Liver (tissue), 9 donors: Measurements from ENCODE around the gene ADARB1. TPM values are rescaled to one million over a fixed set of nuclear protein-coding genes. Genes with fewer than 3 reads are reported as not detected.

ENCODE experiments used
- DNase-seq: peaks from one replicate; pipeline ENCODE4 v3.0.0-alpha.2; 2017; ENCODE audit warnings: low spot score
- H3K27ac ChIP-seq, 2 donors: one replicate each; pipeline ENCODE4 v1.7.0; 2013; ENCODE audit warnings: inconsistent platforms in 2 of 2, low read length in 2 of 2, control low read depth in 1 of 2, low read depth in 1 of 2, mild to moderate bottlenecking in 1 of 2
- H3K27me3 ChIP-seq, 4 donors: one replicate each; pipeline versions ENCODE4 v1.6.1 to v1.7.0; 2013; ENCODE audit warnings: low read length in 3 of 4, inconsistent platforms in 1 of 4, mild to moderate bottlenecking in 1 of 4, moderate library complexity in 1 of 4; ENCODE audit not compliant: control insufficient read depth in 4 of 4, insufficient read depth in 4 of 4
- H3K36me3 ChIP-seq, 4 donors: one replicate each; pipeline versions ENCODE4 v1.6.1 to v1.7.0; 2013; ENCODE audit warnings: low read length in 3 of 4, mild to moderate bottlenecking in 3 of 4, low read depth in 1 of 4, moderate library complexity in 1 of 4; ENCODE audit not compliant: control insufficient read depth in 4 of 4, insufficient read depth in 3 of 4
- H3K4me1 ChIP-seq, 4 donors: one replicate each; pipeline versions ENCODE4 v1.6.1 to v1.7.0; 2013; ENCODE audit warnings: low read length in 3 of 4, mild to moderate bottlenecking in 3 of 4, moderate library complexity in 1 of 4; ENCODE audit not compliant: control insufficient read depth in 4 of 4, insufficient read depth in 4 of 4
- H3K4me3 ChIP-seq, 3 donors: one replicate each; pipeline versions ENCODE4 v1.6.1 to v1.7.0; 2013; ENCODE audit warnings: low read length in 3 of 3, control low read depth in 1 of 3, low read depth in 1 of 3, mild to moderate bottlenecking in 1 of 3
- H3K9ac ChIP-seq, 2 donors: one replicate each; pipeline ENCODE4 v1.7.0; 2013; ENCODE audit warnings: low read length in 2 of 2, mild to moderate bottlenecking in 2 of 2, moderate library complexity in 2 of 2, control low read depth in 1 of 2, low read depth in 1 of 2
- H3K9me3 ChIP-seq, 4 donors: one replicate each; pipeline versions ENCODE4 v1.6.1 to v1.7.0; 2013; ENCODE audit warnings: low read length in 3 of 4; ENCODE audit not compliant: control insufficient read depth in 4 of 4
- ATF3 ChIP-seq: IDR thresholded peaks from 2 replicates; pipeline ENCODE4 v1.6.1; 2016; ENCODE audit warnings: antibody characterized with exemption
- EGR1 ChIP-seq, 2 donors: IDR thresholded peaks; 2 replicates each; pipeline ENCODE4 v1.6.1; 2016 to 2018; ENCODE audit warnings: antibody characterized with exemption in 2 of 2, low read depth in 2 of 2
- FOXA1 ChIP-seq: IDR thresholded peaks from 2 replicates; pipeline ENCODE4 v1.6.1; 2016; ENCODE audit warnings: antibody characterized with exemption
- FOXA2 ChIP-seq: IDR thresholded peaks from 2 replicates; pipeline ENCODE4 v1.6.1; 2016; ENCODE audit warnings: antibody characterized with exemption
- HNF4G ChIP-seq: IDR thresholded peaks from 2 replicates; pipeline ENCODE4 v1.6.1; 2016; ENCODE audit warnings: antibody characterized with exemption
- JUND ChIP-seq, 2 donors: IDR thresholded peaks; 2 replicates each; pipeline ENCODE4 v1.6.1; 2016; ENCODE audit warnings: antibody characterized with exemption in 2 of 2
- MAX ChIP-seq: IDR thresholded peaks from 2 replicates; pipeline ENCODE4 v1.6.1; 2016; ENCODE audit warnings: antibody characterized with exemption
- NR2F2 ChIP-seq: IDR thresholded peaks from 2 replicates; pipeline ENCODE4 v1.6.1; 2016; ENCODE audit warnings: antibody characterized with exemption
- RAD21 ChIP-seq, 2 donors: IDR thresholded peaks; 2 replicates each; pipeline ENCODE4 v1.6.1; 2016; ENCODE audit warnings: antibody characterized with exemption in 2 of 2, mild to moderate bottlenecking in 2 of 2
- REST ChIP-seq: IDR thresholded peaks from 2 replicates; pipeline ENCODE4 v1.6.1; 2016; ENCODE audit warnings: antibody characterized with exemption, mild to moderate bottlenecking
- RXRA ChIP-seq, 2 donors: IDR thresholded peaks; 2 replicates each; pipeline ENCODE4 v1.6.1; 2017 to 2018; ENCODE audit warnings: antibody characterized with exemption in 2 of 2, mild to moderate bottlenecking in 1 of 2
- SP1 ChIP-seq: IDR thresholded peaks from 2 replicates; pipeline ENCODE4 v1.6.1; 2018; ENCODE audit warnings: antibody characterized with exemption, mild to moderate bottlenecking
- TAF1 ChIP-seq: conservative IDR thresholded peaks from 2 replicates; pipeline ENCODE4 v1.6.1; 2016; ENCODE audit warnings: antibody characterized with exemption, mild to moderate bottlenecking
- YY1 ChIP-seq: IDR thresholded peaks from 2 replicates; pipeline ENCODE4 v1.6.1; 2016; ENCODE audit warnings: antibody characterized with exemption, mild to moderate bottlenecking
- ZBTB33 ChIP-seq: IDR thresholded peaks from 2 replicates; pipeline ENCODE4 v1.6.1; 2016; ENCODE audit warnings: antibody characterized with exemption
- WGBS: extraction: QIAGEN DNeasy Blood & Tissue Kit; methylation state at CpG from one replicate; pipeline ENCODE4 v1.1.7; 2013; 5-methylcytosine and 5-hydroxymethylcytosine counted together
- polyA plus RNA-seq, 2 donors: library from polyadenylated mRNA; stranded (reverse) in 1 of 2; unstranded in 1 of 2; fragments of 200-250 nt in 1 of 2; fragments of >200 nt in 1 of 2; fragmentation: Nextera tagmentation in 1 of 2; extraction: Ambion mirVana in 1 of 2; gene quantifications; one replicate each; pipeline versions ENCODE4 v1.2.1 to v1.2.3, GENCODE V29; 2013 to 2015
- total RNA-seq, 2 donors: library from RNA; depleted of rRNA; stranded (reverse); fragments of >200 nt; gene quantifications; one replicate each; pipeline ENCODE4 v1.2.3, GENCODE V29; 2014
- donor health status: healthy.
- donor health status: healthy.
- donor health status: healthy.
- donor health status: healthy.
- donor health status: healthy.

The ADARB1 gene
- total and polyA plus RNA-seq, 4 donors = 1.6 to 7.8 (median 2.9) TPM

- Histone ChIP-seq H3K9ac (no peak overlapping the region), H3K27ac (no peak overlapping the region), H3K36me3 (no peaks in the 10 kb centered on the region), H3K4me1 (peaks cover 0 to 3% (median 0%) of the 10 kb centered on the region in 4 donors), H3K4me3 (no peak overlapping the region), H3K27me3 (no peaks in the 10 kb centered on the region), H3K9me3 (no peaks in the 10 kb centered on the region)
- no peak for DNase-seq
- TF ChIP-seq TAF1 (no peak), ATF3 (no peak), SP1 (no peak), FOXA2 (no peak), EGR1 (IDR thresholded peaks at IDR 0.05; ENCODE audit: low read depth in 2 of 2) (no peak), HNF4G (no peak), NR2F2 (no peak), RAD21 (IDR thresholded peaks at IDR 0.05) (no peak), JUND (IDR thresholded peaks at IDR 0.05) (no peak), REST (no peak), ZBTB33 (no peak), MAX (no peak), FOXA1 (no peak), RXRA (IDR thresholded peaks at IDR 0.05) (no peak), YY1 (no peak)
- WGBS = 81% methylated on average over 5 of the region's 5 CpGs
These were observed 39.7 kb downstream of the ADARB1 start for GRCh38 chr21:45114072-45114471.

- Histone ChIP-seq H3K4me3 (no peak overlapping the region), H3K4me1 (peaks cover 0 to 3% (median 0%) of the 10 kb centered on the region in 4 donors), H3K27ac (no peak overlapping the region), H3K9ac (no peak overlapping the region), H3K36me3 (no peaks in the 10 kb centered on the region), H3K27me3 (no peaks in the 10 kb centered on the region), H3K9me3 (no peaks in the 10 kb centered on the region)
- TF ChIP-seq JUND (IDR thresholded peaks at IDR 0.05) = no peak
- TF ChIP-seq ZBTB33 = no peak
- DNase-seq = no peak
- 85% methylated on average over 5 of the region's 5 CpGs for WGBS
These were observed 40.1 kb downstream of the ADARB1 start for GRCh38 chr21:45114475-45114874.
